Ishikawa (cell line): ENCODE data around the gene KCNQ1.

Experiments
- CEBPB ChIP-seq: IDR thresholded peaks from 2 replicates; pipeline ENCODE4 v1.6.1; 2012
- CREB1 ChIP-seq: IDR thresholded peaks from 2 replicates; pipeline ENCODE4 v1.6.1; 2012; ENCODE audit warnings: low read depth
- EGR1 ChIP-seq: IDR thresholded peaks from 2 replicates; pipeline ENCODE4 v1.6.1; 2012
- EP300 ChIP-seq: IDR thresholded peaks from 2 replicates; pipeline ENCODE4 v1.6.1; 2012; ENCODE audit warnings: borderline replicate concordance
- FOXM1 ChIP-seq: IDR thresholded peaks from 2 replicates; pipeline ENCODE4 v1.6.1; 2012; ENCODE audit warnings: low read depth, borderline replicate concordance
- NFIC ChIP-seq: IDR thresholded peaks from 2 replicates; pipeline ENCODE4 v1.6.1; 2012
- RAD21 ChIP-seq: IDR thresholded peaks from 2 replicates; pipeline ENCODE4 v1.6.1; 2012; ENCODE audit warnings: low read depth
- TAF1 ChIP-seq: IDR thresholded peaks from 2 replicates; pipeline ENCODE4 v1.6.1; 2012; ENCODE audit warnings: low read depth, mild to moderate bottlenecking
- TCF12 ChIP-seq: IDR thresholded peaks from 2 replicates; pipeline ENCODE4 v1.6.1; 2012; ENCODE audit warnings: low read depth
- TEAD4 ChIP-seq: IDR thresholded peaks from 2 replicates; pipeline ENCODE4 v1.6.1; 2012
- YY1 ChIP-seq: IDR thresholded peaks from 2 replicates; pipeline ENCODE4 v1.6.1; 2012; ENCODE audit warnings: low read depth
- ZBTB7A ChIP-seq: IDR thresholded peaks from 2 replicates; pipeline ENCODE4 v1.6.1; 2012; ENCODE audit warnings: low read depth
- TF ChIP-seq, protein P1 (sequence below): IDR thresholded peaks from 2 replicates; pipeline ENCODE4 v1.6.1; 2012
- TF ChIP-seq, protein P2 (sequence below): IDR thresholded peaks from 2 replicates; pipeline ENCODE4 v1.6.1; 2012; ENCODE audit warnings: low read depth, mild to moderate bottlenecking
- TF ChIP-seq, protein P3 (sequence below): IDR thresholded peaks from 2 replicates; pipeline ENCODE4 v1.6.1; 2012

KCNQ1 gene

DNA sequence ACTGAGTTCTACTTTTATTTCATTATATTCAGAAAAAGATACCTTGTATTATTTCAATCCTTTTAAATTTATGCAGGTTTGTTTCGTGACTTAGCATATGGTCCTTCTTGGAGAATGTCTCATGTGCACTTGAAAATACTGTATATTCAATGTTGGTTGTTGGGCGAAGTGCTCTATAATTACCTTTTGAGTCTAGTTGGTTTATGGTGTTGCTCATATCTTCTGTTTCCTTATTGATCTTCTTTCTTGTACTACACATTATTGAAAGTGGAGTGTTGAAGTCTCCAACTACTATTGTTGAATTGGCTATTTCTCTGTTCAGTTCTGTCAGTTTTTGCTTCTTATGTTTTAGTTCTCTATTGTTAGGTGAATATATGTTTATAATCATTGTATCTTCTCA lies 164.5 kb downstream of the KCNQ1 start:
- TF ChIP-seq YY1 (no peak), CEBPB (no peak), ZBTB7A (no peak), EP300 (no peak)

DNA sequence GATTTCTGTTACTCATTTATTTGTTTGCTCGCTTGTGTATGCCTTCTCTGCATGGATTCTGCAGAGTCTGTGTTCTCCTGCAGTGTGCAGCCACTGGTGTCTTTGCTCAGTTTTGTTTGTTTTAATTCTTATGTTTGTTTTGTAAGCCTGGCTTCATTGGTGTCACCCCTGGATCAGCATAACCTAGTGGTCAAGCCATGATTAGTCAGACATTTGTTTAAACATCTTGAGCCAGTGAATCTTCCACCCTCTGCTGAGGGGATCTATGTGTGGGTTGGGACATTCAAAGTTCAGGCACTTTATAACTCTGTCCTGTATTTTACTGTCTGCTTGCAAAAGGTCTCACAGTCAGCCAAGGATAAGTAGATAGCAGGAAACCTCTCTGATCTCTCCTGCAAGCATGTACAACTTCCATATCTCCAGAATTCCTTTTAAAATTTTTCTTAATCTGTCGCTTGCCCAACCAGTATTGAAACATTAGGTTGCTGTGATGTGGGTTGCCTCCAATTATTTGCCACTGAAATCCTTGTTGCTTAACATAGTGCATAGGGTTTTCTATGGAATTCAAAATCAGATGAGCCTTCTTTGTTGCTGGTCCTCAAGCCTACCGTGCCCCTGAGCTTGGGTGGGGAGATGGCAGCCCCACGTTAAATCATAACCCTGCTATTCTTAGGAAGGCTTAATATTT lies 168.2 kb downstream of the KCNQ1 start:
- TF ChIP-seq CREB1 (no peak), TAF1 (no peak), YY1 (no peak), EP300 (no peak), ZBTB7A (no peak), CEBPB (no peak), TEAD4 (no peak)
- TF ChIP-seq, protein P1, sequence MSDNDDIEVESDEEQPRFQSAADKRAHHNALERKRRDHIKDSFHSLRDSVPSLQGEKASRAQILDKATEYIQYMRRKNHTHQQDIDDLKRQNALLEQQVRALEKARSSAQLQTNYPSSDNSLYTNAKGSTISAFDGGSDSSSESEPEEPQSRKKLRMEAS, result no peak
- TF ChIP-seq, protein P2, sequence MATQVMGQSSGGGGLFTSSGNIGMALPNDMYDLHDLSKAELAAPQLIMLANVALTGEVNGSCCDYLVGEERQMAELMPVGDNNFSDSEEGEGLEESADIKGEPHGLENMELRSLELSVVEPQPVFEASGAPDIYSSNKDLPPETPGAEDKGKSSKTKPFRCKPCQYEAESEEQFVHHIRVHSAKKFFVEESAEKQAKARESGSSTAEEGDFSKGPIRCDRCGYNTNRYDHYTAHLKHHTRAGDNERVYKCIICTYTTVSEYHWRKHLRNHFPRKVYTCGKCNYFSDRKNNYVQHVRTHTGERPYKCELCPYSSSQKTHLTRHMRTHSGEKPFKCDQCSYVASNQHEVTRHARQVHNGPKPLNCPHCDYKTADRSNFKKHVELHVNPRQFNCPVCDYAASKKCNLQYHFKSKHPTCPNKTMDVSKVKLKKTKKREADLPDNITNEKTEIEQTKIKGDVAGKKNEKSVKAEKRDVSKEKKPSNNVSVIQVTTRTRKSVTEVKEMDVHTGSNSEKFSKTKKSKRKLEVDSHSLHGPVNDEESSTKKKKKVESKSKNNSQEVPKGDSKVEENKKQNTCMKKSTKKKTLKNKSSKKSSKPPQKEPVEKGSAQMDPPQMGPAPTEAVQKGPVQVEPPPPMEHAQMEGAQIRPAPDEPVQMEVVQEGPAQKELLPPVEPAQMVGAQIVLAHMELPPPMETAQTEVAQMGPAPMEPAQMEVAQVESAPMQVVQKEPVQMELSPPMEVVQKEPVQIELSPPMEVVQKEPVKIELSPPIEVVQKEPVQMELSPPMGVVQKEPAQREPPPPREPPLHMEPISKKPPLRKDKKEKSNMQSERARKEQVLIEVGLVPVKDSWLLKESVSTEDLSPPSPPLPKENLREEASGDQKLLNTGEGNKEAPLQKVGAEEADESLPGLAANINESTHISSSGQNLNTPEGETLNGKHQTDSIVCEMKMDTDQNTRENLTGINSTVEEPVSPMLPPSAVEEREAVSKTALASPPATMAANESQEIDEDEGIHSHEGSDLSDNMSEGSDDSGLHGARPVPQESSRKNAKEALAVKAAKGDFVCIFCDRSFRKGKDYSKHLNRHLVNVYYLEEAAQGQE, result no peak

DNA sequence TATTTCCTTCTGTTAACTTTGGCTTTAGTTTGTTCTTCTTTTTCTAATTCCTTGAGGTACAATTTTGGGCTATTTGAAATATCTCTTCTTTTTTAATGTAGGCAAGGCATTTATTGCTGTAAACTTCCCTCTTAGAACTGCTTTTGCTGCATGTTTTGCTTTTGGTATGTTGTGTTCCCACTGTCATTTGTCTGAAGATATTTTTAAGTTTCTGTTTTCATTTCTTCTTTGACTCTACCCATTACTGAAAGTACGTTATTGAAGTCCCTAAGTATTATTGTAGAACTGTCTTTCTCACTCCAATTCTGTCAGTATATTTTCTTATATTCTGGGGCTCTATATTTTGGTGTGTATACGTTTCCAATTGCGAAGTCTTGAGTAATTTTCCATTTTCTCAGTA lies 177.1 kb downstream of the KCNQ1 start:
- TF ChIP-seq TAF1, result no peak
- TF ChIP-seq EGR1, result no peak
- TF ChIP-seq TCF12, result no peak
- no peak for TF ChIP-seq YY1
- TF ChIP-seq TEAD4, result no peak
- no peak for TF ChIP-seq CEBPB
- TF ChIP-seq CREB1, result no peak
- no peak for TF ChIP-seq ZBTB7A
- TF ChIP-seq, protein P3, sequence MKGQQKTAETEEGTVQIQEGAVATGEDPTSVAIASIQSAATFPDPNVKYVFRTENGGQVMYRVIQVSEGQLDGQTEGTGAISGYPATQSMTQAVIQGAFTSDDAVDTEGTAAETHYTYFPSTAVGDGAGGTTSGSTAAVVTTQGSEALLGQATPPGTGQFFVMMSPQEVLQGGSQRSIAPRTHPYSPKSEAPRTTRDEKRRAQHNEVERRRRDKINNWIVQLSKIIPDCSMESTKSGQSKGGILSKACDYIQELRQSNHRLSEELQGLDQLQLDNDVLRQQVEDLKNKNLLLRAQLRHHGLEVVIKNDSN, result no peak
- TF ChIP-seq, protein P1, result no peak
- no peak for TF ChIP-seq FOXM1

DNA sequence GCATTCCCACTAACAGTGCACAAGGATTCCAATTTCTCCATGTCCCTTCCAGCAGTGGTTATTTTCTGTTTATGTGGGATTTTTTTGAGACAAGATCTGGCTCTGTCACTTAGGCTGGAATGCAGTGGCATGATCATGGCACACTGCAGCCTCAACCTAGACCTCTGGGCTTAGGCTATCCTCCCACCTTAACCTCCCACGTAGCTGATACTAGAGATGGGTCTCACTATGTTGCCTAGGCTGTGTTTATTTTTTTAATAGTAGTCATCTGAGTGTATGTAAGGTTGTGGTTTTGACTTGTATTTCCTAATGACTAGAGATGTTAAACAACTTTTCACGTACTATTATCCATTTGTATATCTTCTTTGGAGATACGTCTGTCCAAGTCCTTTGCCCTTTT lies 180.4 kb downstream of the KCNQ1 start:
- TF ChIP-seq NFIC (no peak), FOXM1 (no peak), TCF12 (no peak), TAF1 (no peak), EGR1 (no peak), EP300 (no peak), CREB1 (no peak), YY1 (no peak), CEBPB (no peak), RAD21 (no peak)

DNA sequence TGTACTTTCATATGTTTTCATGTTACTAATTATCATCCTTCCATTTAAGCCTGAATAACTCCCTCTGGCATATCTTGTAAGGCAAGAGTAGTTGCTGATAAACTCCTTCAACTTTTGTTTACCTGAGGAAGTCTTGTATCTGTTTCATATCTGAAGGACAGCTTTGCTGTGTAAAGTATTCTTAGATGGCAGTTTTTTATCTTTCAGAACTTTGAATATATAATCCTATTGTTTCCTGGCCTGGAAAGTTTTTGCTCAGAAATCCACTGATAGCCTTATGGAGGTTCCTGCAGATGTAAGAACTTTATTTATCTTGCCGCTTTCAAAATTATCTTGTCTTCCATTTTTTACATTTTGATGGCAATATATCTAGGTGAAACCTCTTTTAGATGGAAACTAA lies 185.9 kb downstream of the KCNQ1 start:
- TF ChIP-seq, protein P1, result no peak
- TF ChIP-seq RAD21 (no peak), CREB1 (no peak), CEBPB (no peak), EGR1 (no peak), EP300 (no peak), YY1 (no peak)

DNA sequence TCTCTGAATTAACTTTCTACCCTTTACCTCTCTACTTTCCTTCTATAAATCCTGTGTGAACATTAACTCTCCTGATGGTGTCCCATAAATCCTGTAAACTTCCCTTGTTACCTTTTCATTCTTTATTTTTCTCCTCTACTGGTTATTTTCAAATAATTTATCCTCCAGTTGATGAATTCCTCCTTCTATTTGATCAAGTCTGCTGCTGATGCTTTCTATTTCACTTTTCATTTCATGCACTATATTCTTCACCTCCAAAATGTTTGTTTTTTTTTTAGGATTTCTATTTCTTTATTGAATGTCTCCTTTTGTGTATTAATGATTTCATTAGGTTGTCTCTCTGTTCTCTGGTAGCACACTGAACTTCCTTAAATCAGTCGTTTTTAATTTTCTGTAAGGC lies 186.4 kb downstream of the KCNQ1 start:
- TF ChIP-seq ZBTB7A (no peak), CREB1 (no peak), TEAD4 (no peak), EGR1 (no peak), YY1 (no peak), TAF1 (no peak), NFIC (no peak), TCF12 (no peak), FOXM1 (no peak), RAD21 (no peak), CEBPB (no peak), EP300 (no peak)
- TF ChIP-seq, protein P1, result no peak
- TF ChIP-seq, protein P3, result no peak
- TF ChIP-seq, protein P2, result no peak
